ENCODE measurements around the gene QSER1.

QSER1 gene

DNA sequence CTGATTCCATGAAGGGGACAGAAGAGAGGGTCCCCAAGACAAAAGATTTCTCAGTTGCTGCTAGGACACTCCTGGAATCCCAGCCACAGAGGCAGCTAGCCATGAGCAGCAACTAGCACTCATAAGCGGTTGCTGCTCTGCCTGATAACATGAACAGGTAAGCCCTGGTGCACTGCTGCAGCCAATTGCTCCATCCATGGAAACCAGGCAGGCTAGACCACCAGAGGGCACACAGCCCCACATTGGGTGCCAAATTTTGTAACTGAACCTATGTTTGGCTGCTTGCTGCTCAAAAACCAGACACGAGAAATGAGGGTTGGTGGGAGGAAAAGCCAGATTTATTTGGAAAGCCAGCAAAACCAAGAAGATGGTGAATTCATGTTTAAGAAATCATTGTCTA is 21.9 kb upstream of the QSER1 start:
- H3K4me3 ChIP-seq (replicated peaks; ENCODE audit: insufficient read depth, low read length) = no peak overlapping the region
- no peak overlapping the region for H3K27ac ChIP-seq (replicated peaks)
- no peaks in the 10 kb centered on the region for H3K27me3 ChIP-seq (ENCODE audit: insufficient read depth, poor library complexity, severe bottlenecking)
- TF ChIP-seq POLR2AphosphoS5 (IDR thresholded peaks at IDR 0.05; ENCODE audit: low read depth) (no peak), GABPA (IDR thresholded peaks at IDR 0.05; ENCODE audit: low read depth) (no peak), SPI1 (IDR thresholded peaks at IDR 0.05; ENCODE audit: borderline replicate concordance, low read depth) (no peak)
- TF ChIP-seq, protein P1, sequence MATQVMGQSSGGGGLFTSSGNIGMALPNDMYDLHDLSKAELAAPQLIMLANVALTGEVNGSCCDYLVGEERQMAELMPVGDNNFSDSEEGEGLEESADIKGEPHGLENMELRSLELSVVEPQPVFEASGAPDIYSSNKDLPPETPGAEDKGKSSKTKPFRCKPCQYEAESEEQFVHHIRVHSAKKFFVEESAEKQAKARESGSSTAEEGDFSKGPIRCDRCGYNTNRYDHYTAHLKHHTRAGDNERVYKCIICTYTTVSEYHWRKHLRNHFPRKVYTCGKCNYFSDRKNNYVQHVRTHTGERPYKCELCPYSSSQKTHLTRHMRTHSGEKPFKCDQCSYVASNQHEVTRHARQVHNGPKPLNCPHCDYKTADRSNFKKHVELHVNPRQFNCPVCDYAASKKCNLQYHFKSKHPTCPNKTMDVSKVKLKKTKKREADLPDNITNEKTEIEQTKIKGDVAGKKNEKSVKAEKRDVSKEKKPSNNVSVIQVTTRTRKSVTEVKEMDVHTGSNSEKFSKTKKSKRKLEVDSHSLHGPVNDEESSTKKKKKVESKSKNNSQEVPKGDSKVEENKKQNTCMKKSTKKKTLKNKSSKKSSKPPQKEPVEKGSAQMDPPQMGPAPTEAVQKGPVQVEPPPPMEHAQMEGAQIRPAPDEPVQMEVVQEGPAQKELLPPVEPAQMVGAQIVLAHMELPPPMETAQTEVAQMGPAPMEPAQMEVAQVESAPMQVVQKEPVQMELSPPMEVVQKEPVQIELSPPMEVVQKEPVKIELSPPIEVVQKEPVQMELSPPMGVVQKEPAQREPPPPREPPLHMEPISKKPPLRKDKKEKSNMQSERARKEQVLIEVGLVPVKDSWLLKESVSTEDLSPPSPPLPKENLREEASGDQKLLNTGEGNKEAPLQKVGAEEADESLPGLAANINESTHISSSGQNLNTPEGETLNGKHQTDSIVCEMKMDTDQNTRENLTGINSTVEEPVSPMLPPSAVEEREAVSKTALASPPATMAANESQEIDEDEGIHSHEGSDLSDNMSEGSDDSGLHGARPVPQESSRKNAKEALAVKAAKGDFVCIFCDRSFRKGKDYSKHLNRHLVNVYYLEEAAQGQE (IDR thresholded peaks at IDR 0.05; ENCODE audit: insufficient replicate concordance, low read depth) = no peak
- TF ChIP-seq, protein P2, sequence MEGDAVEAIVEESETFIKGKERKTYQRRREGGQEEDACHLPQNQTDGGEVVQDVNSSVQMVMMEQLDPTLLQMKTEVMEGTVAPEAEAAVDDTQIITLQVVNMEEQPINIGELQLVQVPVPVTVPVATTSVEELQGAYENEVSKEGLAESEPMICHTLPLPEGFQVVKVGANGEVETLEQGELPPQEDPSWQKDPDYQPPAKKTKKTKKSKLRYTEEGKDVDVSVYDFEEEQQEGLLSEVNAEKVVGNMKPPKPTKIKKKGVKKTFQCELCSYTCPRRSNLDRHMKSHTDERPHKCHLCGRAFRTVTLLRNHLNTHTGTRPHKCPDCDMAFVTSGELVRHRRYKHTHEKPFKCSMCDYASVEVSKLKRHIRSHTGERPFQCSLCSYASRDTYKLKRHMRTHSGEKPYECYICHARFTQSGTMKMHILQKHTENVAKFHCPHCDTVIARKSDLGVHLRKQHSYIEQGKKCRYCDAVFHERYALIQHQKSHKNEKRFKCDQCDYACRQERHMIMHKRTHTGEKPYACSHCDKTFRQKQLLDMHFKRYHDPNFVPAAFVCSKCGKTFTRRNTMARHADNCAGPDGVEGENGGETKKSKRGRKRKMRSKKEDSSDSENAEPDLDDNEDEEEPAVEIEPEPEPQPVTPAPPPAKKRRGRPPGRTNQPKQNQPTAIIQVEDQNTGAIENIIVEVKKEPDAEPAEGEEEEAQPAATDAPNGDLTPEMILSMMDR (IDR thresholded peaks at IDR 0.05; ENCODE audit: insufficient read depth, low read length) = no peak
- peak in 1 of 2 experiments; percentile 27 for DNase-seq (ENCODE audit: low read depth in 1 of 2, low spot score in 1 of 2)

DNA sequence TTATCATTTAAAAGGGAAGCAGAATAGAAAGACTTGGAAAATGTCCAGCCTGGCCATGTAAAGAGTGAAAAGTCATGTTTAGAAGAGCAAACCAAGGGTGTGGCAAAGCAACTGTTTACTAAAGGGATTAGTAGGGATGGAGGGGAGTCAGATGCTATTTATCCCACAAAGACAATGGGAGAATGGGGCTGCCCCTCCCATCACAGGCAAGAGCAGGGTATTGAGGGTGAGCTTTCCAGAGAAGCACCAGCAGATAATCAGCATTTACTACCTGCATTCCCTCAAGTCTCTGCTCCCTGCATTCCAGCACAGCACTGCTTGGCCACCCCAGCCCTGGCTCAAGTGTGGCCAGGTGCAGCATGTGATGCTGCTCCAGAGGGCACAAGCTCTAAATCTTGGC is 18.5 kb upstream of the QSER1 start:
- no peak overlapping the region for H3K27ac ChIP-seq (replicated peaks)
- no peaks in the 10 kb centered on the region for H3K27me3 ChIP-seq (ENCODE audit: insufficient read depth, poor library complexity, severe bottlenecking)
- TF ChIP-seq GABPA (IDR thresholded peaks at IDR 0.05; ENCODE audit: low read depth) = no peak
- TF ChIP-seq, protein P2 (IDR thresholded peaks at IDR 0.05; ENCODE audit: insufficient read depth, low read length) = no peak
- no peak for TF ChIP-seq POLR2AphosphoS5 (IDR thresholded peaks at IDR 0.05; ENCODE audit: low read depth)
- TF ChIP-seq, protein P1 (IDR thresholded peaks at IDR 0.05; ENCODE audit: insufficient replicate concordance, low read depth) = no peak
- no peak for TF ChIP-seq SPI1 (IDR thresholded peaks at IDR 0.05; ENCODE audit: borderline replicate concordance, low read depth)
- H3K4me3 ChIP-seq (replicated peaks; ENCODE audit: insufficient read depth, low read length) = no peak overlapping the region
- DNase-seq (ENCODE audit: low read depth in 1 of 2, low spot score in 1 of 2) = no peak

DNA sequence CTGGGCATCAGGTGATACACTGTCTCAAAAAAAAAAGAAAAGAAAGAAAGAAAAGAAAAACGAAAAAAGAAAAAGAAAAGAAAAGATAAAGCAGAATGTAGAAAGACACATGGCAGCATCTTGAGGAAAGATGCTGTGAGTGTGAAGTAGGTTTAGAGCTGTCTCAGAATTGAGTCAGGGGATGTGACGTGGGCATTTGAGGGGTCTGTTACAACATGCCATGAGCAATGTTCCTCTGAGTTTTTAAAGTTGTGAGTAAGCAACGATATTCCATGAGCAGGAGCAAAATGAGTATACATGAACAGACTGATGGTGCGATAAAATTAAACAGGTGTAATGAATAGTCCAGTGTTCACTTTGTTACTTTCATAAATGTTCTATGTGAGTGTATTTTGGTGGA is 11.3 kb upstream of the QSER1 start:
- Histone ChIP-seq H3K4me3 (replicated peaks; ENCODE audit: insufficient read depth, low read length) (no peak overlapping the region), H3K27ac (replicated peaks) (no peak overlapping the region), H3K27me3 (ENCODE audit: insufficient read depth, poor library complexity, severe bottlenecking) (no peaks in the 10 kb centered on the region)
- no peak for TF ChIP-seq GABPA (IDR thresholded peaks at IDR 0.05; ENCODE audit: low read depth)
- TF ChIP-seq POLR2AphosphoS5 (IDR thresholded peaks at IDR 0.05; ENCODE audit: low read depth) = no peak
- TF ChIP-seq, protein P1 (IDR thresholded peaks at IDR 0.05; ENCODE audit: insufficient replicate concordance, low read depth) = no peak
- TF ChIP-seq, protein P2 (IDR thresholded peaks at IDR 0.05; ENCODE audit: insufficient read depth, low read length) = no peak
- no peak for TF ChIP-seq SPI1 (IDR thresholded peaks at IDR 0.05; ENCODE audit: borderline replicate concordance, low read depth)
- DNase-seq (ENCODE audit: low read depth in 1 of 2, low spot score in 1 of 2) = no peak

Measured in HL-60 (cell line).